Stimulated activated naive CD8-positive, alpha-beta T cell treated with anti-CD3 and anti-CD28 coated beads, Interleukin-15, Interleukin-2, amounts not matched to agents 100 ng/mL and 50 ng/mL, for 24 hours (primary cell): ENCODE measurements around the gene LIMD2.
"Not testable (repeated sequence)": the region's sequence is repeated elsewhere in the genome, so short reads cannot be mapped to it uniquely, and the experiment has no call there.

Experiments
- H3K27ac Mint-ChIP-seq: one replicate; pipeline ENCODE4 v1.8.0; 2021; ENCODE audit warnings: mild to moderate bottlenecking, mixed read lengths
- H3K27me3 Mint-ChIP-seq: one replicate; pipeline ENCODE4 v1.8.0; 2021; ENCODE audit warnings: mixed read lengths
- H3K36me3 Mint-ChIP-seq: one replicate; pipeline ENCODE4 v1.8.0; 2021; ENCODE audit warnings: low read depth, mixed read lengths
- H3K4me1 Mint-ChIP-seq: one replicate; pipeline ENCODE4 v1.8.0; 2021; ENCODE audit warnings: low read depth, mixed read lengths
- H3K4me3 Mint-ChIP-seq: one replicate; pipeline ENCODE4 v1.8.0; 2021; ENCODE audit warnings: mild to moderate bottlenecking, mixed read lengths
- H3K9me3 Mint-ChIP-seq: one replicate; pipeline ENCODE4 v1.8.0; 2021; ENCODE audit warnings: mixed read lengths

The LIMD2 gene

DNA sequence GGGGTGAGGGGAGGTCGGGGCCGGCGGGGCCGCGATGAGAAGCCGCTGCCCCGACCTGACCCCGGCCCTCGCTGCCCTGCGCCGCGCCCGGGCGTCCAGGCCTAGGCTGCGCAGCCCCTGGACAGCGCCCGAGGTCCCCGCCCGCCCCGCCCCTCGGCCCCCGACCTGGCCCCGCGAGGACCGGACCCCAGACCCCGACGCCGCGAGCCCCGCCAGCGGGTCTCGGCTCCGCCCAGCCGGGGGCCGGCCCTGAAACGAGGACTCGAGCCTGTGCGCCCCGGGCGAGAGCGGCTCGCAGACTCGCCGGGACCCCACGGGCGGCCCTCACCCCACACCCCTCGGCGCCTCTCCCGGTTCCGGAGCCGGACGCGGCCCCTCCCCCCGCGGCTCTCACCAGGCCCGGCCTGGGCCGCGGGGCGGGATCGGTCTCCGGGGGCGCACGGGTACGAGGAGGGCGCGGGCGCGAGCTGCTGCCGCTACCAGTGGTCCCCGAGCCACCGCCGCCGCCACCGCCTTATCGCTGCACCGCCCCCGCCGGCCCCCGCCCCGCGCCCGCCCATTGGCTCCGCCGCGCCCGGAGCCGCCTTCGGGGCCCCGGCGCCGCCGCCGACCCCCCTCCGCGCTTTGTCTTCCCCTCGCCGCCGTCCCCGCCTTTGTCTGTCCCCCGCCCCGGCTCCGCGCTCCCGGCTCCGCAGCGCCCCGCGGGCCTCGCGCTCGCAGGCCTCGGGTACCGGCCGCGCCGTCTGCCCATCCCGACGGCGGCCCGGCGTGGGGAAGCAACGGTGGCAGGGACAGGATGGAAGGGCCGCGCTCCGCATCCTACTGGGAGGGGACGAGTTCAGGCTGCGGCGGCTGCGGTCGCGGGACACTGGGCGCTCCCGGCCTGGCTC lies at the start of gene LIMD2:
Gene LIMD2 (minus strand): TSS at position 488 of the 890 bp plus-strand sequence. CDS start 827 bp downstream, outside the sequence.
- H3K9me3 Mint-ChIP-seq, result no peaks in the 10 kb centered on the region
- peak within 1 kb of the TSS; percentile 97 for H3K27ac Mint-ChIP-seq
- H3K36me3 Mint-ChIP-seq, result peaks cover 42% of the 10 kb centered on the region
- peak within 1 kb of the TSS; percentile 88 for H3K4me3 Mint-ChIP-seq
- peaks cover 70% of the 10 kb centered on the region for H3K4me1 Mint-ChIP-seq
- no peaks in the 10 kb centered on the region for H3K27me3 Mint-ChIP-seq

DNA sequence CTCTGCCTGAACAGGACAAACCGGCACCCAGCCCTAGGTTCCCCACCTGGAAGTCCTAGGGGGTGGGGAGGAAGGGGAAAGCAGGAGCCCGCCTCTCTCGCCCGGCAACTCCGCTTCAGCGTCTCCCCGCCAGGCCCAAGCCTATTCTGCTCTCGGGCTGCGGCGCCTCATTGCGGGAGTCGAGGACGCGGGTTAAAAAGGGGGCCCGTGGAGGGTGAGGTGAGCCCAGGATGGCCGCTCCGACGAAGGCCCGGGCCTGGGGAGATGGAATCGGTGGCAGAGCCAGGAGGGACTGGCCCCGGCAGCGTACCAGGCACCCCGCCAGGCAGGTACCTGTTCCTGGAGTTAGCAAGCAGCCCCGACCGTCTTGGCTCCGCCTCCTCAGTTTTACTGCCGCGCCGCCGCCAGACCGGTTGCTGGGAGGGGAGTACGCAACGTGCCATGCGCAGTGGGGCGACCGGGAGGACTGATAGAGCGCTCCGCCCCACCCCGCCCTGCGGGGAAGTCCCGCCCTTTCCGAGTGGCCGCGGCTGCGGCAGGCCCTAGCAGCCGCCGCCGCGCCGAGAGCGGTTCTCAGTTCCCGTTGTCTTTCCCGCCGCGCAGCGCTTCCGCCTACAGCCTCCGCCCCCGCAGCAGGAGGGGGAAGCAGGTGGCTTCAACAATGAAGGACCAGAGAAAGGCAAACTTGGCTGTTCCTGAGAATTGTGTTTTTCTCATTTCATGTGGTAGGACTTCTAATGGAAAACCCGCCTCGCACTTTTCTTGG lies 41.7 kb upstream of the LIMD2 start, which contains the start of gene STRADA:
Gene STRADA (minus strand): TSS at position 392 of the 766 bp plus-strand sequence. CDS start 13,430 bp downstream, outside the sequence.
- Mint-ChIP-seq H3K4me3 (peak within 1 kb of the TSS; percentile 86), H3K36me3 (peaks cover 18% of the 10 kb centered on the region), H3K27ac (peak within 1 kb of the TSS; percentile 95), H3K27me3 (no peaks in the 10 kb centered on the region), H3K4me1 (peaks cover 25% of the 10 kb centered on the region), H3K9me3 (no peaks in the 10 kb centered on the region)

DNA sequence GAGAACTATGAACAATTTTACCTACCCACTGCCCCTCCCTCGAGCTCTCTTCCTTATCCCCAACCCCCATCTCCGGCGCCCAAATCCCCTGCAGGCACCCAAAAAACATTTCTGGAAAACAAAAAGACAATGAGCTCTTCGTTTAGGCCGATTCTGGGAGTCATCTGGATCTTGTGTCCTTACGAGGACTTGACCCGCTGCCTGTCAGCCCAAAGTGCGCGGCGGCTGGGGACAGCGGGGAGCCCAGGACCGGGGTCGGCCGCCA lies 41.1 kb upstream of the LIMD2 start:
- peaks cover 15% of the 10 kb centered on the region for H3K36me3 Mint-ChIP-seq
- peak overlapping the region; percentile 95 for H3K27ac Mint-ChIP-seq
- no peaks in the 10 kb centered on the region for H3K9me3 Mint-ChIP-seq
- H3K4me3 Mint-ChIP-seq, result peak overlapping the region; percentile 86
- no peaks in the 10 kb centered on the region for H3K27me3 Mint-ChIP-seq
- peaks cover 25% of the 10 kb centered on the region for H3K4me1 Mint-ChIP-seq

DNA sequence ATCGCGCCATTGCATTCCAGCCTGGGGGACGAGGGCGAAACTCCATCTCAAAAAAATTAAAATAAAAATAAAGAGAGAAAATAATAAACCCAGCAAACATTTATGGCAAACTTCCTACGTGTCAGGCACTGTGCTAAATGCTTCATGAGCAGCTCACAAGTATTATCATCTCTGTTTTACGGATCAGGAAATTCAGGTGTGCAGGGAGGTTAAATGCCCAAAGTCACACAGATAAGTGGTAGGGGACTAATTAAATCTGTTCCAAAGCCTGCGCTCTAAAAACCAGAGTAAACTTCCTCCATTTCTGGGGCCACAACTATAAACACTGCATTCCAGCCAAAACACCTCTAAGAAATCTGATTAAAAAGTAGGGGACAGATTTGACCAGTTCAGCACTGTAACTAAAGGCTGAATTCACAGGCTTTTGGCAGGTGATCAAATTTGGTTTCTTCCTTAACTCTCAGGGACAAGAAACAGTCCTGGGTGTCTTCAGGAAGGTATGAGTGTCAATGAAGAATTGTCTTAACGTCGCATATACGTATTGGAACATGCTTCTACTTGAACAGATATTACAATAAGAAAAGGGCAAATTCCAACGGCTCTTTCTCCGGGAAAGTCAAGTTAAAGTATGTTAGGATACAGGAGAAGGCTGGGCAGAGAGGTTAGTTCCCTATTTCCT lies 40.7 kb upstream of the LIMD2 start:
- H3K4me1 Mint-ChIP-seq, result peaks cover 25% of the 10 kb centered on the region
- no peaks in the 10 kb centered on the region for H3K27me3 Mint-ChIP-seq
- H3K9me3 Mint-ChIP-seq, result no peaks in the 10 kb centered on the region
- peaks cover 10% of the 10 kb centered on the region for H3K36me3 Mint-ChIP-seq
- peak overlapping the region; percentile 86 for H3K4me3 Mint-ChIP-seq
- peak overlapping the region; percentile 95 for H3K27ac Mint-ChIP-seq

DNA sequence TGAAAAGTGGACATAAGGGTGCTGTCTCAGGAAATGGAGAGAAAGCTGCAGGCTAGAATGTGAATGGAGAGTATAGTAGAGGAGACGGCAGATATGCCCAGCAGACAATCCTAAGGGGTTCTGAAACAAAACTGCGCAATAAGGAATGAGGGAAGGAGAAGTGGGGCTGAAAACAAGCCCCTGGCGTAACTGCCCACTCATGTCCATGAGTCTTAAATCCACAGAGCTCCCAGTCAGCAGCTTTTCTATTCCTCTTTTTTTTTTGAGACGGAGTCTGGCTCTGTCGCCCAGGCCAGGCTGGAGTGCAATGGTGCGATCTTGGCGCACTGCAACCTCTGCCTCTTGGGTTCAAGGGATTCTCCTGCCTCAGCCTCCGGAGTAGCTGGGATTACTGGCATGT lies 35.8 kb upstream of the LIMD2 start:
- no peak overlapping the region for H3K4me3 Mint-ChIP-seq
- H3K27ac Mint-ChIP-seq, result no peak overlapping the region
- no peaks in the 10 kb centered on the region for H3K9me3 Mint-ChIP-seq
- H3K4me1 Mint-ChIP-seq, result peaks cover 14% of the 10 kb centered on the region
- no peaks in the 10 kb centered on the region for H3K27me3 Mint-ChIP-seq
- H3K36me3 Mint-ChIP-seq, result peaks cover 22% of the 10 kb centered on the region

DNA sequence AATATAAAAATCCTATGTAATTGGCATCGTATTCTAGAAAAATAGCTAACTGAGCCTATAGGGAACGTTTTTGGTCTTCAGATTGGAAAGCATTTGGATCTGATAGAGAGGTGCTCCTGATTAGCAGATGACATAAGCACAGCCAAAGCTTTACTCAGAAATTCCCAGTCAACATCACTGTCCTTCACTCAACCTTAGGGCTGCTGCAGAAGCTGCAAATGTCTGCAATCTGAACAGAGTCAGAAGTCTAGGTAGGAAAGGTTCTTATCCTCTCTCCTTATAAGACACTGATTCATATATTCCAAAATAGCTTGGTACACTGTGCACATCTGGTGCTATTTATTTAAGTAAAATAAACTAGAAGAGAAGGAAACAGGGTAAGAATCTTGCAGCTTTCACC lies 22.5 kb upstream of the LIMD2 start:
- Mint-ChIP-seq H3K4me1 (no peaks in the 10 kb centered on the region), H3K27me3 (no peaks in the 10 kb centered on the region), H3K27ac (no peak overlapping the region), H3K9me3 (no peaks in the 10 kb centered on the region), H3K36me3 (peaks cover 34% of the 10 kb centered on the region), H3K4me3 (no peak overlapping the region)

DNA sequence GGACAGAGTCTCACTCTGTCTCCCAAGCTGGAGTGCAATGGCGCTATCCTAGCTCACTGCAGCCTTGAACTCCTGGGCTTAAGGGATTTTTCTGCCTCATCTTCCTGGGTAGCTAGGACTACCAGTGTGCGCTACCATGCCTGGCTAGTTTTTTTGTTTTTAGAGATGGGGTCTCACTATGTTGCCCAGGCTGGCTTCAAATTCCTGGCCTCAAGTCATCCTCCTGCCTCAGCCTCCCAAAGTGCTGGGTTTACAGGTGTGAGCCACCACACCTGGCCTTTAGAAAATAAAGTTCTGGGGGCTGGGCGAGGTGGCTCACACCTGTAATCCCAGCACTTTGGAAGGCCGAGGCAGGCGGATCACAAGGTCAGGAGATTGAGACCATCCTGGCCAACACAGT lies 20.3 kb upstream of the LIMD2 start:
- H3K4me1 Mint-ChIP-seq, H3K9me3 Mint-ChIP-seq, H3K4me3 Mint-ChIP-seq, H3K27ac Mint-ChIP-seq, H3K27me3 Mint-ChIP-seq: not testable (repeated sequence)
- H3K36me3 Mint-ChIP-seq, result peaks cover 27% of the 10 kb centered on the region

DNA sequence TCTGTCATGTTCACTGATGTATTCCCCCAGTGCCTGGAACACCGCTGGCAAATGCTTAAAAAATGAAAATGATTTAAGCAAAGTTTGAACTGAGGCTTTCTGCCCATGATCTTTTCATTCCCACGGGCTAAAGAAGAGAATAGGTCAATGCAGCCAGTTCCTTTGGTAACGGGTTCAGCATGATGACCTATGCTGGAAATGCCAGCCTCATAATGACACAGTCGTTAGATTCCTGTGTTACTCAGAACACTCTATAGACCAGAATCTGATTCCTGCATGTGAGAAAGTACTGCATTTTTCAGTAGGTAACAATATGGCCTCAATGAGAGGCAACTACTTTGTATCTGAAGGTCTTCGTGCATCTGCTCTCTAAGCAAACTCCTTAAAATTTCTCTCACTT lies 19.1 kb upstream of the LIMD2 start:
- Mint-ChIP-seq H3K36me3 (peaks cover 25% of the 10 kb centered on the region), H3K27ac (no peak overlapping the region)

DNA sequence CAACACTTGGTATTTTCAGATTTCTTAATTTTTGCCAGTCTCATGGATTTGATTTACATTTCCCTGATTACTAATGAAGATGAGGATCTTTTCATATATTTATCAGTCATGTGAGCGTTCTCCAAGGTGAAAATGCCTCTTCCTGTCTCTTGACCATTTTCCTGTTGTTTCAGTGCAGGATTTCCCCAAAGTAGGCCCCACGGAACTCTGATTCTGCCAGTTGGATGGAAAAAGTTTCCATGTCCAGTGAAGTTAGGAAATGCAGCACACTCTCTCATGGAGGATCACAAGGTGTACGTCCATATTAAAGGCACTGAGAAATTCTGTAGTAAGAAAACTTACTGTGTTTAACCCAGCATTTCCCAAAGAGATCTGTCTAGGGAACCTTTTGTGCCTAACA lies 16.5 kb upstream of the LIMD2 start:
- Mint-ChIP-seq H3K27ac (no peak overlapping the region), H3K4me1 (no peaks in the 10 kb centered on the region), H3K4me3 (no peak overlapping the region), H3K9me3 (no peaks in the 10 kb centered on the region), H3K36me3 (peaks cover 29% of the 10 kb centered on the region), H3K27me3 (no peaks in the 10 kb centered on the region)

More for the DNA sequence above, 19.1 kb upstream of the LIMD2 start:
- Mint-ChIP-seq H3K9me3 (no peaks in the 10 kb centered on the region), H3K4me1 (no peaks in the 10 kb centered on the region), H3K4me3 (no peak overlapping the region), H3K27me3 (no peaks in the 10 kb centered on the region)

DNA sequence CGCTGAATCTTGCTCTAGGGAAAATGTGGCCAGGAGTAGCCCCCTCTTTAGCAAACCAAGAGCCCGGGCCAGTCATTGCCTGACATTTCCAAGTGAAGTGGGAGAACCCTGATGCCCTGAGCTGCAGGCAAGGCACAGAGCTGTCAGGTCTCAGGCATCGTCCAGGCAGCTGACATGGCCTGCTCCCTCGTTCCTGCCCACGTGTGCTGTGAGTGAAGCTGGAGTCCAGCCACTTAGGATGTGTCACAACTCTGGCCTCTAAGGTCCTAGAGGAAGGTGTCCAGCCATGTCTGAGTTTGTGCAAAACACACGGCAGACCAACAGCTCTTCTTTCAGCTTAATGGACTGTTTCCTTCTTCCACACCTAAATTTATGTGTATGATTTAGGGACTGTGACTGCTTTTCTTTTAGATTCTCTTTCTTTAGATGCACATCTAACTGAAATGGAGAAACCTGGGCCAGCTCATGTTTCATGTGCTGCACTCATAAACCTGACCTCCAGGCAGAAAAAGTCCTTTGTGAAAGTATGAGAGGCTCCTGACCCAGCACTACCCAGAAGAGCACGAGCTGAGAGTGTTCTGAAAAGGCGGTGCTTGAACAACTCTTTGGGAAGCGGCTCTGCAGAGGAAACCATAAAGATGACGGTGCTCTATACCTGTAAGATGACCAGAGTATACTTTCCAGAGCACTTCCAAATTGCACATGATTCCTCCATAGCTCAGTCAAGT lies 14.8 kb upstream of the LIMD2 start:
- H3K4me3 Mint-ChIP-seq, result no peak overlapping the region
- peaks cover 36% of the 10 kb centered on the region for H3K36me3 Mint-ChIP-seq
- no peaks in the 10 kb centered on the region for H3K9me3 Mint-ChIP-seq
- no peaks in the 10 kb centered on the region for H3K27me3 Mint-ChIP-seq
- peaks cover 9% of the 10 kb centered on the region for H3K4me1 Mint-ChIP-seq
- no peak overlapping the region for H3K27ac Mint-ChIP-seq

DNA sequence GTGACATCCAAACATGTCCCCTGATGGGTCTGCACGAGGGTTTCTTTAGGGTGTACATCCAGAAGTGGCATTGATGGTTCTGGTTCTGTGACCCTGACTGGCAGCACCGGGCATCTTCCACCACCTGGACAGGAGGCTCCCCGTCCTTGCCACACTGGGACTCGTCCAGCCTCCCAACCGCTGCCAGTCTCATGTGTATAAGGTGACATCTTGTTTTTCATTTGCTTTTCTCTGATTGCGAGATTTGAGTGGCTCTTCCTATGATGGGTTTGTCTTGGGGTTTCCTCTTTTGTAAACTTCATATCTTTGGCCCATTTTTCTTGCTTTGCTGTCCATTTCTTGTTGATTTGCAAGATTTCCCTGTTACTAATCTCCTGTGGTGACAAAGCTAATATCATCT lies 9.2 kb upstream of the LIMD2 start:
- H3K27me3 Mint-ChIP-seq, result no peaks in the 10 kb centered on the region
- peak overlapping the region; percentile 14 for H3K27ac Mint-ChIP-seq
- peaks cover 57% of the 10 kb centered on the region for H3K4me1 Mint-ChIP-seq
- no peak overlapping the region for H3K4me3 Mint-ChIP-seq
- peaks cover 37% of the 10 kb centered on the region for H3K36me3 Mint-ChIP-seq
- no peaks in the 10 kb centered on the region for H3K9me3 Mint-ChIP-seq

DNA sequence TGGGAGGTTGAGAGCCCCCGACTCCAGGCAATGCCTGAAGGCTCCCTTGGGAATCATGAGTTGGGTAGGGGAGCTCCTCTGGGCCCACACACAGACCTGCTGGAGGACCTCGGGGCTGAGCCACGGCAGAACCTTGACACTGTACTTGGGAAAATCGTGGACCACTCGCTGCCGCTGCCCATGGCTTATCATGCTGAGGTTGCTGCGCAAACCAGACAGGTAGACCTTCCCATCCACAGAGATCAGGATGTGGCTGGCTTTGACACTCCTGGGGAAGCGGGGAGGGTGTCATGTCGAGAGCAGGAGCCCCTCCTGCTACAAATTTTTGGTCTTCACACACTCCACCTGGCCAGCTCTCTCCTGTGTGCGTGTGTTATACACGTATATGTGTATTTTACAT lies 7.2 kb upstream of the LIMD2 start:
- H3K4me1 Mint-ChIP-seq, result peaks cover 77% of the 10 kb centered on the region
- peaks cover 41% of the 10 kb centered on the region for H3K36me3 Mint-ChIP-seq

DNA sequence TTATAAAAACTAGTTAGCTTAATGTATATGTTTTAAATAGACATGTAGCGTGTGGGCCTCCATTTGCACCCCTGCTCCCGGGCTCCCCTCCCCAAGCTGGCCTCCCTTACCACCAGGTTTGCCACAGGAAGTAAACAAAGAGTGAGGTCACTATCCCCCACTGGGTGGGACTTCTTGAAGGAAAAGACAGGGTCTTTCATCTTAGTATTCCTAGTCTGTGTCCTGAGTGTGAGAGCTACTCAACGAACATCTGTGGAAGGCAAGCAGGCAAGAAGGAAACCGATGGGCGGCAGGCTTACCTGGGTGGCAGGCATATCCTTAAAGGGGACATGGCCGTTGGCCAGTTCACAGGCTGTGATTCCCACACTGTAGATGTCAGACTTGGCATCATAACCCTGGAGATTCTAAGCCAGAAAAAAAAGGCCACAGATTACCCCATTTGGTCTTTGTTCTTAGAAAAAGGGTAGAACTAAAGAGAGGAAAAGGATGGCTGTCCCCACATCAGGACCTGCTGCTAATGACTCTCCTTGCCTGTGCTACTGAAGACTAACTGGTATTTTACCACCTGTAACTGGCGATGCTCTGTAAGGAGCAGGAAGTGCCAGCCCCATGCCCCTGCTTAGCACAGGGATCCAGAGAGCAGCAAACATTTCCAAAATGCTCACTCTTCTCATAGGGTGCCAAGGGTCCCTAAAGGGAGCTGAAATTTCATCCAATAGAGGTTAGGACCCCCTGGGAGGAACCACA lies 6.6 kb upstream of the LIMD2 start:
- H3K27ac Mint-ChIP-seq, result no peak overlapping the region
- peaks cover 41% of the 10 kb centered on the region for H3K36me3 Mint-ChIP-seq
- no peaks in the 10 kb centered on the region for H3K27me3 Mint-ChIP-seq
- H3K9me3 Mint-ChIP-seq, result no peaks in the 10 kb centered on the region
- H3K4me3 Mint-ChIP-seq, result no peak overlapping the region
- H3K4me1 Mint-ChIP-seq, result peaks cover 83% of the 10 kb centered on the region

More for the DNA sequence above, 7.2 kb upstream of the LIMD2 start:
- no peak overlapping the region for H3K4me3 Mint-ChIP-seq
- H3K27ac Mint-ChIP-seq, result peak overlapping the region; percentile 49
- no peaks in the 10 kb centered on the region for H3K9me3 Mint-ChIP-seq
- no peaks in the 10 kb centered on the region for H3K27me3 Mint-ChIP-seq

DNA sequence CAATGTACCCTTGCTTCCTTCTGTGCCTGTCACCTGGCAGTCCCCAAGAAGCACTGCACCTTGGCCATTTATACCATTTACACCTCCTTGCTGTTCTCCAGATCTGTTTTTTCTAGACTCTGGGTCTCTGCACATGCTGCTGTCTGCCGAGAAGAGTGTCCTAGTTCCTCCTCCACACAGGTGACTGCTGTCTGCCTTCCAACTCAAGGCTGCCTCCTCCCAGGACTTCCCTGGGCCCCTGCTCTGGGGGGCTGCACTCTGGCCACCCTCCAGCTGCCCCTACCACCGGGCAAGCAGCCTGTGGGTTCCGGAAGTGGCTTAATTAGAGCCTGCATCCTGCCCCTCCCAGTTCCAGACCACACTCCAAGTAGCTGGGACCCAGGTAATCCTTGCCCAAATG lies 5.7 kb upstream of the LIMD2 start:
- Mint-ChIP-seq H3K4me3 (no peak overlapping the region), H3K27me3 (no peaks in the 10 kb centered on the region), H3K27ac (peak overlapping the region; percentile 65), H3K36me3 (peaks cover 39% of the 10 kb centered on the region), H3K4me1 (peaks cover 86% of the 10 kb centered on the region), H3K9me3 (no peaks in the 10 kb centered on the region)
